Measurements from ENCODE around the gene SCPEP1. TPM values are rescaled to one million over a fixed set of nuclear protein-coding genes. Genes with fewer than 3 reads are reported as not detected.

Gene SCPEP1
- total RNA-seq, 3 donors from 2014 or later, result 10.3 to 74.2 (median 27.7) TPM

- Histone ChIP-seq H3K36me3 (ENCODE audit: low read depth) (no peaks in the 10 kb centered on the region), H3K4me3 (no peak overlapping the region), H3K9me3 (no peaks in the 10 kb centered on the region), H3K4me1 (ENCODE audit: low read depth) (peaks cover 6% of the 10 kb centered on the region)
- intact Hi-C loops (cut with DNase I, micrococcal nuclease), result no loop called here
- no peak for DNase-seq
- no peak for TF ChIP-seq CTCF (IDR thresholded peaks at IDR 0.05)
- no peak for ATAC-seq
These were observed 38.8 kb downstream of the SCPEP1 start for GRCh38 chr17:57016764-57017116.

- intact Hi-C loops (cut with DNase I, micrococcal nuclease), result no loop called here
- H3K36me3 ChIP-seq (ENCODE audit: low read depth), result no peaks in the 10 kb centered on the region
- no peak overlapping the region for H3K4me3 ChIP-seq
- H3K9me3 ChIP-seq, result no peaks in the 10 kb centered on the region
- no peak for TF ChIP-seq CTCF (IDR thresholded peaks at IDR 0.05)
- no peak for DNase-seq
- ATAC-seq, result no peak
- H3K4me1 ChIP-seq (ENCODE audit: low read depth), result peaks cover 9% of the 10 kb centered on the region
These were observed 39.7 kb downstream of the SCPEP1 start for GRCh38 chr17:57017625-57018024.

DNA sequence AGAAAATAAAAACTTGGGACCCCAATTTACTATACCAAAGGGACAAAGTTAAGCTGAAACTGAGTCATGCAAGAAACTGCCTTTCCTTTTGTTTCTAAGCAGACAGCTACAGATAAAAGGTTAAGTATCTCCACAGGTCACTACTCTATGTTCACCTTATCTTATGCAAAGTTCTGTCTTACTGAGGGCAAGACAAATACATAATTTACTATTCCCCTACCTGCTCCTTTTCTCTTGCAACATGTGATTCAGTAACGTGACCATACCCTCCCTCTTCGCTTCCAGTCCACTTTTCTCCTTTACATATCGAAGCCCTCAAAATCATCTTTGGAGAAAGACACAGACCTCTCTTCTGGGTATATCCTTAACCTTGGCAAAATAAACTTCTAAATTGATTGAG lies 42.3 kb downstream of the SCPEP1 start:
- H3K36me3 ChIP-seq (ENCODE audit: low read depth), result no peaks in the 10 kb centered on the region
- H3K4me1 ChIP-seq (ENCODE audit: low read depth), result peaks cover 9% of the 10 kb centered on the region
- no peak for DNase-seq
- ATAC-seq, result no peak
- H3K9me3 ChIP-seq, result no peaks in the 10 kb centered on the region
- intact Hi-C loops (cut with DNase I, micrococcal nuclease), result no loop called here
- H3K4me3 ChIP-seq, result no peak overlapping the region
- TF ChIP-seq CTCF (IDR thresholded peaks at IDR 0.05), result no peak

- H3K4me3 ChIP-seq, result no peak overlapping the region
- peak in 1 of 3 donors; percentile 77 for DNase-seq
- intact Hi-C loops (cut with DNase I, micrococcal nuclease), result no loop called here
- H3K4me1 ChIP-seq (ENCODE audit: low read depth), result peaks cover 9% of the 10 kb centered on the region
- ATAC-seq, result peak; percentile 97
- H3K36me3 ChIP-seq (ENCODE audit: low read depth), result no peaks in the 10 kb centered on the region
- TF ChIP-seq CTCF (IDR thresholded peaks at IDR 0.05), result no peak
- H3K9me3 ChIP-seq, result peaks cover 5% of the 10 kb centered on the region
These were observed 43.5 kb downstream of the SCPEP1 start for GRCh38 chr17:57021226-57021940.

- intact Hi-C loops (cut with DNase I, micrococcal nuclease), result no loop called here
- DNase-seq, result no peak
- Histone ChIP-seq H3K4me3 (no peak overlapping the region), H3K4me1 (ENCODE audit: low read depth) (peaks cover 9% of the 10 kb centered on the region), H3K9me3 (peaks cover 15% of the 10 kb centered on the region), H3K36me3 (ENCODE audit: low read depth) (no peaks in the 10 kb centered on the region)
- TF ChIP-seq CTCF (IDR thresholded peaks at IDR 0.05), result no peak
- ATAC-seq, result no peak
These were observed 47.9 kb downstream of the SCPEP1 start for GRCh38 chr17:57025876-57026275.

- Histone ChIP-seq H3K36me3 (ENCODE audit: low read depth) (no peaks in the 10 kb centered on the region), H3K4me3 (no peak overlapping the region), H3K9me3 (peaks cover 15% of the 10 kb centered on the region), H3K4me1 (ENCODE audit: low read depth) (peaks cover 6% of the 10 kb centered on the region)
- DNase-seq (no peak), ATAC-seq (no peak)
- intact Hi-C loops (cut with DNase I, micrococcal nuclease), result no loop called here
- TF ChIP-seq CTCF (IDR thresholded peaks at IDR 0.05), result no peak
These were observed 49.9 kb downstream of the SCPEP1 start for GRCh38 chr17:57027852-57028251.
